Jurkat, Clone E6-1 (cell line): Measurements from ENCODE around the gene PCDHGA8. TPM values are rescaled to one million over a fixed set of nuclear protein-coding genes. Genes with fewer than 3 reads are reported as not detected.
"Not testable (repeated sequence)": the region's sequence is repeated elsewhere in the genome, so short reads cannot be mapped to it uniquely, and the experiment has no call there.

Experiments used
- DNase-seq: peaks from one replicate; pipeline ENCODE4 v3.0.0-alpha.2; 2011; ENCODE audit warnings: low read depth, low spot score
- H3K4me3 ChIP-seq: 2 replicates; pipeline ENCODE4 v1.5.1; 2011; ENCODE audit warnings: mild to moderate bottlenecking, low read length, control low read depth, moderate library complexity
- polyA plus RNA-seq: library from polyadenylated mRNA; unstranded; fragments of >200 nt; gene quantifications from one replicate; pipeline ENCODE4 v1.2.1, GENCODE V29; 2012; ENCODE audit warnings: missing spikeins; ENCODE audit not compliant: insufficient read length, insufficient read depth

PCDHGA8 gene
- not detected for polyA plus RNA-seq

DNA sequence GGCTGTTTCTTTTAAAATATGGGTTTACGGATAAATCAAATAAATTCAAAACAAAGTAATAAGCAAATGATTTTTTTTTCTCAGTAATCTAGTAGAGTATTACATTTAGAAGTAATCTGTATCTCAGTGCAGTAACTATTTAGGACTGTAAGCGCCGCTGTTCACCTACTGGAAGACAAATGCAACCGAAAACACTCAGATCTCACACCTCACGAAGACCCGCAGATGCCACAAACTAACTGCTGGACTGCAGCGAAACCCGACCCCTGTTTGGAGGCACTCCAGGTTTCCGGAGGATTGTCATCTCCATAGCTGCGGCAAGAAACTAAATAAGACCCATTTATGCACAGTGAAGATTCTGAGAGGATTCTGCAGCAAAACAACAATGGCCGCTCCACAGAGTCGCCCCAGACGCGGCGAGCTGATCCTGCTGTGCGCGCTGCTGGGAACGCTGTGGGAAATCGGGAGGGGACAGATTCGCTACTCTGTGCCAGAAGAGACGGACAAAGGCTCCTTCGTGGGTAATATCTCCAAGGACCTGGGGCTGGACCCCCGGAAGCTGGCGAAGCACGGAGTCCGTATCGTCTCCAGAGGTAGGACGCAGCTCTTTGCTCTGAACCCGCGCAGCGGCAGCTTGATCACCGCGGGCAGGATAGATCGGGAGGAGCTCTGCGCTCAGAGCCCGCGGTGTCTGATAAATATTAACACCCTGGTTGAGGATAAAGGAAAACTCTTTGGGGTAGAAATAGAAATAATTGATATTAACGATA is at the start of gene PCDHGA8:
PCDHGA8 (plus strand) TSS at position 205 of the 770 bp plus-strand sequence; CDS start at position 386, 181 bp downstream.
- no peak for DNase-seq
- no peak within 1 kb of the TSS for H3K4me3 ChIP-seq

DNA sequence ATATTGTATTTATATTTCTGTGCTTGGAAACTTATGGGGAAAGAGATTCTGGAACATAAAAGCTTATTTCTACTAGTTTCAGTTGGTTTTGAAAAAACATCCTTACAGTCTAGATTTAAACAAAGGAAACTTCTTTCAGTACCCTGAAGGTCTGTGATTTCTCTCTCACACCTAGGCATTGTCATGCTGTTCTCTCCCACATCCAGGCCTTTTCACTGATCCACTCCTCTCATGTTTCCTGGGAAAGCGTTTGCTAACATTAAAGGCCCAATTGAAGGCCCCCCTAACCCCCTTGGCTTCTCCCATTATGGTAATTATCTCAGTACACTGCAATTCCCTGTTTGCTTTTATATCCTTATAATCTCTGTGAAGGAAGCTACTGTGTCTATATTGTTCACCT is 49.7 kb upstream of the PCDHGA8 start:
- H3K4me3 ChIP-seq: no peak overlapping the region

DNA sequence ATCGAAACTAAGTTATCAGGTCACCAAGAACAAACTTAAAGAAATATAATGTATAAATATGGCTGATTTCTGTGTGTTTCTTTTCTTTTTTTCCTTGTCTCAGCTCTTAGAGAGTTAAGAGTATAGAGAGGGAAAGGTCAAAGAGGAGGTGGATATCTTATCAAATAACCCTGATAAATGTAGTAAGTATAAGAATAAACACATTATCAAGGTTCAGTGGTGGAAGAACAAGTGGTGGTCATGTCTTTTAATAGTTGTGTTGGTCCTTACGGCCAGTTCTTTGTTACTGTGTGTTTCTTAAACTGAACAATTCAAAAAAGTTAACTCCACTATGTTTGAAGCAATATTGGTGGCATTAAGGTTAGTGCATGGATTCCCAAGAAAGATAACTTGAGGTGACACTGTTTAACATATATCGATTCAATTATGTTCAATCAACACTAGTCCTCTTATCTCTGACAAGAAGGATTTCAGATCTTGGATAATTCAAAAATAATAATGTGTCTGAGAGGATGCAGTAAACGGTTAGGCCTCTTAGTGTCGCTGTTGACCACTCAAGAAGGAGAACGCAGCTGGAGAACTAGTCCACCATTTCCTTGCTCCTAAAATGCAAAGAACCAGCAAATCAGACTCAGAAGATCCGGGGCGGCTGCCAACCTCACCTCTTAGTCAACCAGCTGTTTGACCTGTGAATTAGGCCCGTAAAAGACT is 49.0 kb upstream of the PCDHGA8 start, which contains the start of gene PCDHGA3:
PCDHGA3 (plus strand) TSS at position 588 of the 711 bp plus-strand sequence. CDS start 205 bp downstream, outside the sequence.
- DNase-seq: no peak
- H3K4me3 ChIP-seq: no peak within 1 kb of the TSS

More for the DNA sequence above, 49.7 kb upstream of the PCDHGA8 start:
- no peak for DNase-seq

DNA sequence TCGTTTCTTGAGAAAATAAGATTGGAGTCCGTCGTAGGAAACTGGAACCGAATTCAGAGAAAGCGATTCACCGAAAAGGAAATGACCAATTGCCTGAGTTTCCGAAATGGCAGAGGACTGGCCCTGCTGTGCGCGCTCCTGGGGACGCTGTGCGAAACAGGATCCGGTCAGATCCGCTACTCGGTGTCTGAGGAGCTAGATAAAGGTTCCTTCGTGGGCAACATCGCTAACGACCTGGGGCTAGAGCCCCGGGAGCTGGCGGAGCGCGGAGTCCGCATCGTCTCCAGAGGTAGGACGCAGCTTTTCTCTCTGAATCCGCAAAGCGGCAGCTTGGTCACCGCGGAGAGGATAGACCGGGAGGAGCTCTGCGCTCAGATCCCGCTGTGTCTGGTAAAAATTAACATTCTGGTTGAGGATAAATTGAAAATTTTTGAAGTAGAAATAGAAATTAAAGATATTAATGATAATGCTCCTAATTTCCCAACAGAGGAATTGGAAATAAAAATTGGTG is 48.4 kb upstream of the PCDHGA8 start:
- no peak overlapping the region for H3K4me3 ChIP-seq
- DNase-seq: no peak

DNA sequence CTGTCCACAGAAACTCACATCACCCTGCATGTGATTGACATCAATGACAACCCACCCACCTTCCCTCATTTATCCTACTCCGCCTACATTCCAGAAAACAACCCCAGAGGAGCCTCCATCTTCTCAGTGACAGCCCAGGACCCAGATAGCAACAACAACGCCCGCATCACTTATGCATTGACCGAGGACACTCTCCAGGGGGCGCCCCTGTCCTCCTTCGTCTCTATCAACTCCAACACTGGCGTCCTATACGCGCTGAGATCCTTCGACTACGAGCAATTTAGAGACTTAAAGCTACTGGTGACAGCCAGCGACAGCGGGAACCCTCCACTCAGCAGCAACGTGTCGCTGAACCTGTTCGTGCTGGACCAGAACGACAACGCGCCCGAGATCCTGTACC is 47.1 kb upstream of the PCDHGA8 start:
- DNase-seq: no peak
- no peak overlapping the region for H3K4me3 ChIP-seq

DNA sequence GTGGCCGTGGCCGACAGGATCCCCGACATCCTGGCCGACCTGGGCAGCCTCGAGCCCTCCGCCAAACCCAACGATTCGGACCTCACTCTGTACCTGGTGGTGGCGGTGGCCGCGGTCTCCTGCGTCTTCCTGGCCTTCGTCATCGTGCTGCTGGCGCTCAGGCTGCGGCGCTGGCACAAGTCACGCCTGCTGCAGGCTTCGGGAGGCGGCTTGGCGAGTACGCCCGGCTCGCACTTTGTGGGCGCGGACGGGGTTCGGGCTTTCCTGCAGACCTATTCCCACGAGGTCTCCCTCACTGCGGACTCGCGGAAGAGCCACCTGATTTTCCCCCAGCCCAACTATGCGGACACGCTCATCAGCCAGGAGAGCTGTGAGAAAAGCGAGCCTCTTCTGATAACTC is 46.4 kb upstream of the PCDHGA8 start:
- DNase-seq, H3K4me3 ChIP-seq: not testable (repeated sequence)

DNA sequence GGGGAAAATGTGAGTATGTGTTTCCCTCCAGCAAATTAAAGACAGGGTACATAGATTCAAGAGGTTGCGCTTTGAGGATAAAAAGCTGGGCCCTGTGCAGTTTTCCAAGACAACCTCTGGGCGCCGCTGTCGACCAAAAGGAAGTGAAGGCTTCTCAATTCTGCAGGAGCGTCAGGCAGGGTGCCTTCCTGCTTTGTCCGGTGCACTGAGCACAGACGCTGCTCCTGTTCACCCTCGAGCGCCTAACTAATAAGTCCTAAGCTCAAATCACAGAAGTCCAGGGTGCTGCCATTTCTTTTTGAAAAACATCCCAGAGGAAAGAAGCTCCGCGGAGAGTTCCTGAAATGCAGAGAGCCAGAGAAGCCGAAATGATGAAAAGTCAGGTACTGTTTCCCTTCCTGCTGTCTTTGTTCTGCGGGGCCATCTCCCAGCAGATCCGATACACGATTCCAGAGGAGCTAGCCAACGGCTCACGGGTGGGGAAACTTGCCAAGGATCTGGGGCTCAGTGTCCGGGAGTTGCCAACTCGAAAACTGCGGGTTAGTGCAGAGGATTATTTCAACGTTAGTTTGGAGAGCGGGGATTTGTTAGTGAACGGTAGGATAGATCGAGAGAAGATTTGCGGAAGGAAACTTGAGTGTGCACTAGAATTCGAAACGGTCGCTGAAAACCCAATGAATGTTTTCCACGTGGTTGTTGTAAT is 42.4 kb upstream of the PCDHGA8 start, which contains the start of gene PCDHGB1:
PCDHGB1 (plus strand) TSS at position 183 of the 703 bp plus-strand sequence; CDS start at position 345, 162 bp downstream.
- no peak within 1 kb of the TSS for H3K4me3 ChIP-seq
- no peak for DNase-seq

DNA sequence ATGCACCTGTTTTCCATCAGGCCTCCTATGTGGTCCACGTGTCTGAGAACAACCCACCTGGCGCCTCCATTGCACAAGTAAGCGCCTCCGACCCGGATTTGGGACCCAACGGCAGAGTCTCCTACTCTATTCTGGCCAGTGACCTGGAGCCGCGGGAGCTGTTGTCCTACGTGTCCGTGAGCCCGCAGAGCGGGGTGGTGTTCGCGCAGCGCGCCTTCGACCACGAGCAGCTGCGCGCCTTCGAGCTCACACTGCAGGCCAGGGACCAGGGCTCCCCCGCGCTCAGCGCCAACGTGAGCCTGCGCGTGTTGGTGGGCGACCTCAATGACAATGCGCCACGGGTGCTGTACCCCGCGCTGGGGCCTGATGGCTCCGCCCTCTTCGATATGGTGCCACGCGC is 40.8 kb upstream of the PCDHGA8 start:
- no peak for DNase-seq
- H3K4me3 ChIP-seq: no peak overlapping the region

DNA sequence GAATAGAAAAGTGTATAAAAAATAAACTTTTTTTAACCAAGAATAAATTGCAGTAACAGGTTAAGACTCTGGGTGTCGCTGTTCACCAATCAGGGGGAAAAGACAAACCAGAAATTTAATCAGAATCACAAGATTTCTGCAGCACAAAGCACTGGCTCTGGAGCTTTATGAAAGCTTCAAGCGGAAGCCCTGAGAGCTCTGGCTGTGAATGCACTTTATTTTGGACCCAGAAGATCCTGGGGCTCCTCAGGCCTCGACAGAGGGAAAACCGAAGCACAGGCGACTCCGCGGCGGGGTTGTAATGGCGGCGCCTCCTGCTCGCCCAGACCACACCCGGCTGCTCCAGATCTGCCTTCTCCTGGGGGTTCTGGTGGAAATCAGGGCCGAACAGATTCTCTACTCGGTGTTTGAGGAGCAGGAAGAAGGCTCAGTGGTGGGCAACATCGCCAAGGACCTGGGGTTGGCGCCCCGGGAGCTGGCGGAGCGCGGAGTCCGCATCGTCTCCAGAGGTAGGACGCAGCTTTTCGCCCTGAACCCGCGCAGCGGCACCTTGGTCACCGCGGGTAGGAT is 37.4 kb upstream of the PCDHGA8 start, which contains the start of gene PCDHGA4:
PCDHGA4 (plus strand) TSS at position 122 of the 570 bp plus-strand sequence; CDS start at position 209, 87 bp downstream.
- no peak for DNase-seq
- no peak within 1 kb of the TSS for H3K4me3 ChIP-seq

DNA sequence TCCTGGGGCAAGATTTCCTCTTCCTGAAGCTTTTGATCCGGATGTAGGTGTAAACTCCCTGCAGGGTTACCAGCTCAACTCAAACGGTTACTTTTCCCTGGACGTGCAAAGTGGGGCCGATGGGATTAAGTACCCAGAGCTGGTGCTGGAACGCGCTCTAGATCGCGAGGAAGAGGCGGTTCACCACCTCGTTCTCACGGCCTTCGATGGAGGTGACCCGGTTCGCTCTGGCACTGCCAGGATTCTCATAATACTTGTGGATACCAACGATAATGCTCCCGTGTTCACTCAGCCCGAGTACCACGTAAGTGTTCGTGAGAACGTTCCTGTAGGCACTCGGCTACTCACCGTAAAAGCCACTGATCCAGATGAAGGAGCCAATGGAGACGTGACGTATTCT is 36.8 kb upstream of the PCDHGA8 start:
- no peak for DNase-seq
- no peak overlapping the region for H3K4me3 ChIP-seq

DNA sequence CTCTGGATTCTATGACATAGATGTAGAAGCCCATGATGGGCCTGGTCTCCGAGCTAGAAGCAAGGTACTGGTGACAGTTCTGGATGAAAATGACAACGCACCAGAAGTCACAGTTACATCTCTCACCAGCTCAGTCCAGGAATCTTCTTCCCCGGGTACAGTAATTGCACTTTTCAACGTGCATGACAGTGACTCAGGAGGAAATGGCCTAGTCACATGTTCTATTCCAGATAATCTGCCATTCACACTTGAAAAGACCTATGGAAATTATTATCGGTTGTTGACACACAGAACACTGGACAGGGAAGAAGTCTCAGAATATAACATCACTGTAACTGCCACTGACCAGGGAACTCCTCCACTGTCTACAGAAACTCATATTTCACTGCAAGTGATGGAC is 36.3 kb upstream of the PCDHGA8 start:
- no peak overlapping the region for H3K4me3 ChIP-seq
- no peak for DNase-seq

DNA sequence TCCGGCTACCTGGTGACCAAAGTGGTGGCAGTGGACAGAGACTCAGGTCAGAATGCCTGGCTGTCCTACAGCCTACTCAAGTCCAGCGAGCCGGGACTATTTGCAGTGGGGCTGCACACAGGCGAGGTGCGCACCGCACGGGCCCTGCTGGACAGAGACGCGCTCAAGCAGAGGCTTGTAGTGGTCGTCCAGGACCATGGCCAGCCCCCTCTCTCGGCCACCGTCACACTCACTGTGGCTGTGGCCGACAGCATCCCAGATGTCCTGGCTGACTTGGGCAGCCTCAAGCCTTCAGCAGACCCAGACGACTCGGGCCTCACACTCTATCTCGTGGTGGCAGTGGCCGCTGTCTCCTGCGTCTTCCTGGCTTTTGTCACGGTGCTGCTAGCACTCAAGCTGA is 35.5 kb upstream of the PCDHGA8 start:
- DNase-seq: no peak
- H3K4me3 ChIP-seq: no peak overlapping the region

DNA sequence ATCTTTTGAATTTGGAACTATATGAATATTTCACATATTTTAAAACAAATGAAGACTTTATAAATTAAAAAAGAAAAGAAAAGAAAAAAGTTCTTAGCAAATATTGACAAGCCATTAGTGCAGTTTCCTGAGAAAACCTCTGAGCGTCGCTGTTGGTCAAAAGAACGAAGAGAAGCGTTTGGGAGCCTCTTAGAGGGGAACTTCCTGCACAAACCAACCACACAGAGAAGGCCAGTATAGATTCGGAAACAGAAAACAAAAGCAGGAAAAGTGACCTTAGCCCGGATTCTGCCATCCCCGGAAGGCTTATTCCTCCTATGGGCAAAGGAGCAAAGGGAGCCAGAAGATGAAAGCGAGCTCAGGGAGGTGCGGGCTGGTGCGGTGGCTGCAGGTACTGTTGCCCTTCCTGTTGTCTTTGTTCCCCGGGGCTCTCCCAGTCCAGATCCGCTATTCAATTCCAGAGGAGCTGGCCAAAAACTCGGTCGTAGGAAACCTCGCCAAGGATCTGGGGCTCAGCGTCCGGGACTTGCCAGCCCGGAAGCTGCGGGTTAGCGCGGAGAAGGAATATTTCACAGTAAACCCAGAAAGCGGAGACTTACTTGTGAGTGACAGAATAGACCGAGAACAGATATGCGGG is 32.5 kb upstream of the PCDHGA8 start, which contains the start of gene PCDHGB2:
PCDHGB2 (plus strand) TSS at position 205 of the 637 bp plus-strand sequence; CDS start at position 347, 142 bp downstream.
- H3K4me3 ChIP-seq: no peak within 1 kb of the TSS
- DNase-seq: peak; percentile 24

DNA sequence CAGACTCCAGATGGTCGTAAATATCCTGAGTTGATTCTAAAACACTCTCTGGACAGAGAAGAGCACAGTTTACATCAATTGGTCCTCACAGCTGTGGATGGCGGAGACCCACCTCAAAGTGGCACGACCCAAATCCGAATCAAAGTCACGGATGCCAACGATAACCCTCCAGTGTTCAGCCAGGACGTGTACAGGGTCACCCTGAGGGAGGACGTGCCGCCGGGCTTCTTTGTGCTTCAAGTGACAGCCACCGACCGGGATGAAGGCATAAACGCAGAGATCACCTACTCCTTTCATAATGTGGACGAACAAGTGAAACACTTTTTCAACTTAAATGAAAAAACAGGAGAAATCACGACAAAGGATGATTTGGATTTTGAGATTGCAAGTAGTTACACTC is 31.7 kb upstream of the PCDHGA8 start:
- H3K4me3 ChIP-seq: no peak overlapping the region
- DNase-seq: no peak

DNA sequence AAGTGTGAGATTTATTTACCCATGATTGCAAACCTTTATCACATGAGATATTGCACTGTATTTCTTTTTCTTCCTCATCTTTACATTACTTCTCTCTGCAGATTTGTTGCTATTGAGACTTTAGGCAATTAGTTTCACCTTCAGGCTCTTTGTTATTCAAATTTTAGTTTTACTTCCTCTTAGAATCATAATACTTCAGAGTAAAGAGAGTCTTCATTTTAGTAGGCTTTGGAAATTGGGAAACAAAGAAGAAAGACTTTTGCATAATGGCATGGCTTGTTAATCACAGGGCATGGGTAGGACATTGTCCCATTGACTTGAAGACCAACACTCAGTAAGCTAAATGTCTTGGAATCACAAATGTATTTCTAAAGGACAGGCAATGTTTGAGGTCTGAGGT is 29.7 kb upstream of the PCDHGA8 start:
- H3K4me3 ChIP-seq: no peak overlapping the region

DNA sequence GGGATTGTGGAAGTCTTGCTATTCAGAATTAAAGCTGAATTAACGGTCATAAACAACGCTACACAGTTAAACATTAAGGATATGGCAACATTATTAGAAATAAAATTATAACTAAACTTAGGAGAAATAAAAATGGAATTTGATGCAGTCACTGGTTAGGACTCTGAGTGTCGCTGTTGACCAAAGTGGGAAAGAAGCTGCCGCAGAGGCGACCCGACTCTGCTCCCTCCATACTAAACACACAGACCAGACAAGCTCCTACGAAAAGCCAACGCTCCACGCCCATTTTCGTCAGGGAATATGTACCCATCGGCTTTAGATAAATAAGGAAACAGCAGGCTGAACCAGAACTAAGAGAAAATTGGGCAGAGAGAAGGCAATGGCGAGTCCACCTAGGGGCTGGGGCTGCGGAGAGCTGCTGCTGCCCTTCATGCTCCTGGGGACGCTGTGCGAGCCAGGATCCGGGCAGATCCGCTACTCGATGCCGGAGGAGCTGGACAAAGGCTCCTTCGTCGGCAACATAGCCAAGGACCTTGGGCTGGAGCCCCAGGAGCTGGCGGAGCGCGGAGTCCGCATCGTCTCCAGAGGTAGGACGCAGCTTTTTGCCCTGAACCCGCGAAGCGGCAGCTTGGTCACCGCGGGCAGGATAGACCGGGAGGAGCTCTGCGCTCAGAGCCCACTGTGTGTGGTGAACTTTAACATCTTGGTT is 28.3 kb upstream of the PCDHGA8 start, which contains the start of gene PCDHGA5:
PCDHGA5 (plus strand) TSS at position 211 of the 709 bp plus-strand sequence; CDS start at position 380, 169 bp downstream.
- no peak for DNase-seq
- no peak within 1 kb of the TSS for H3K4me3 ChIP-seq

More for the DNA sequence above, 29.7 kb upstream of the PCDHGA8 start:
- no peak for DNase-seq

DNA sequence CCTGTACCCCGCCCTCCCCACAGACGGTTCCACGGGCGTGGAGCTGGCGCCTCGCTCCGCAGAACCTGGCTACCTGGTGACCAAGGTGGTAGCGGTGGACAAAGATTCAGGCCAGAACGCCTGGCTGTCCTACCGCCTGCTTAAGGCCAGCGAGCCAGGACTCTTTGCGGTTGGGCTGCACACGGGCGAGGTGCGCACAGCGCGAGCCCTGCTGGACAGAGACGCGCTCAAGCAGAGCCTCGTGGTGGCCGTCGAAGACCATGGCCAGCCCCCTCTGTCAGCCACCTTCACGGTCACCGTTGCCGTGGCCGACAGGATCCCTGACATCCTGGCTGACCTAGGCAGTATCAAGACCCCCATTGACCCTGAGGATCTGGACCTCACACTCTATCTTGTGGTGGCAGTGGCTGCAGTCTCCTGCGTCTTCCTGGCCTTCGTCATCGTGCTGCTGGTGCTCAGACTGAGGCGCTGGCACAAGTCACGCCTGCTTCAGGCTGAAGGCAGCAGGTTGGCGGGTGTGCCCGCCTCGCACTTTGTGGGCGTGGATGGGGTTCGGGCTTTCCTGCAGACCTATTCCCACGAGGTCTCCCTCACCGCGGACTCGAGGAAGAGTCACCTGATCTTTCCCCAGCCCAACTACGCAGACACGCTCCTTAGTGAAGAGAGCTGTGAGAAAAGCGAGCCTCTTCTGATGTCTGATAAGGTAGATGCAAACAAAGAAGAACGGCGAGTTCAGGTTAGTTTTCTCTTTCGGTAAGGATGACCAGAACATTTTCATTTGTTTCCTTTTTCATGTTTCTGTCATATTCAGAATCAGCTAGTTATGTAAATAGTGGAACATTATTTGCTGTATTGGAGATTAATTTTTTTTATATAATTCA is 26.2 kb upstream of the PCDHGA8 start:
- DNase-seq: no peak
- no peak overlapping the region for H3K4me3 ChIP-seq
